ENCODE measurements around the gene MIER2.

DNA sequence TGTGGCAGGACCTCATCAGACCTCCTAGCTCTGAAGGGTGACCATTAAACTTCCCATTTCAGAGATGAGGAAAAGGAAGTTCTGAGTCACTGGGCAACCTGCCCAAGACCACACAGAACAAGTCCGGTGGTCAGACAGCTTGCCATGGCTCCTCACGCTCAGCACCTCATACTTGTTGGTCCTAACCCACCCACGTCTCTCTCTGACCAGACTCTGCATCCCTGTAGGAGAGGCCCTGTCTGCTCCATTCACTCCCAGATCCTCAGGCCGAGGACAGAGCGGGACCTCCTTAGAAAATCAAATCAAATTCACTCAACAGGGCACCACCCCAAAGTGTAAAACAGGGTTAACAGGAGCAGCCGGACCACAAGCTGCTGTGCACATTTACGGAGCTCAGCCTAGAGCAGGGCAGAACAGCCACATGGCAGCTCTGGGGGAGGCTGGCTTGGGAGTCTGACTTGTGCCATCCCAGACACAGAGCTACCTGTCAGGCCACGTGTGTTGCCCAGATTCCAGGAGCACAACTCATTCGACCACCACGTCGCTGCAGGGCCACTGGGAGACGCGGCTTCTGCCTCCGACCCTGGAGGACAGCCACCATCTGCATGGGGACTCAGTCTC, 1.7 kb downstream of the MIER2 start:
- TF ChIP-seq, protein P1, sequence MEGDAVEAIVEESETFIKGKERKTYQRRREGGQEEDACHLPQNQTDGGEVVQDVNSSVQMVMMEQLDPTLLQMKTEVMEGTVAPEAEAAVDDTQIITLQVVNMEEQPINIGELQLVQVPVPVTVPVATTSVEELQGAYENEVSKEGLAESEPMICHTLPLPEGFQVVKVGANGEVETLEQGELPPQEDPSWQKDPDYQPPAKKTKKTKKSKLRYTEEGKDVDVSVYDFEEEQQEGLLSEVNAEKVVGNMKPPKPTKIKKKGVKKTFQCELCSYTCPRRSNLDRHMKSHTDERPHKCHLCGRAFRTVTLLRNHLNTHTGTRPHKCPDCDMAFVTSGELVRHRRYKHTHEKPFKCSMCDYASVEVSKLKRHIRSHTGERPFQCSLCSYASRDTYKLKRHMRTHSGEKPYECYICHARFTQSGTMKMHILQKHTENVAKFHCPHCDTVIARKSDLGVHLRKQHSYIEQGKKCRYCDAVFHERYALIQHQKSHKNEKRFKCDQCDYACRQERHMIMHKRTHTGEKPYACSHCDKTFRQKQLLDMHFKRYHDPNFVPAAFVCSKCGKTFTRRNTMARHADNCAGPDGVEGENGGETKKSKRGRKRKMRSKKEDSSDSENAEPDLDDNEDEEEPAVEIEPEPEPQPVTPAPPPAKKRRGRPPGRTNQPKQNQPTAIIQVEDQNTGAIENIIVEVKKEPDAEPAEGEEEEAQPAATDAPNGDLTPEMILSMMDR (IDR thresholded peaks at IDR 0.05): no peak
- no peak for TF ChIP-seq EZH2 (IDR thresholded peaks at IDR 0.05; ENCODE audit: borderline replicate concordance, insufficient read depth, low read depth, low read length, poor library complexity, severe bottlenecking)

Data from B cell (primary cell).